ENCODE results near the gene ALDH1A1. TPM values are rescaled to one million over a fixed set of nuclear protein-coding genes. Genes with fewer than 3 reads are reported as not detected.
"Not testable (repeated sequence)": the region's sequence is repeated elsewhere in the genome, so short reads cannot be mapped to it uniquely, and the experiment has no call there.

The ALDH1A1 gene
- total RNA-seq, 1 donor from 2014 or later: not detected

- DNase-seq (ENCODE audit: low spot score): no peak
- peaks cover 2% of the 10 kb centered on the region for H3K36me3 Mint-ChIP-seq
Observed at GRCh38 chr9:72864327-72864726, 88.5 kb downstream of the ALDH1A1 start.

GRCh38 chr9:72863456-72864094 lies 89.3 kb downstream of the ALDH1A1 start:
- H3K27ac Mint-ChIP-seq: no peak overlapping the region
- H3K9ac ChIP-seq: no peak overlapping the region
- H3K79me2 ChIP-seq (ENCODE audit: low read depth): no peaks in the 10 kb centered on the region
- H3K27me3 Mint-ChIP-seq (ENCODE audit: insufficient read depth, low read depth): peaks cover 9% of the 10 kb centered on the region
- H3K4me2 ChIP-seq: no peak overlapping the region
- H3K27me3 ChIP-seq: no peaks in the 10 kb centered on the region
- H3K4me1 ChIP-seq: no peaks in the 10 kb centered on the region
- no peak overlapping the region for H2AFZ ChIP-seq (replicated peaks)
- H3K36me3 ChIP-seq: no peaks in the 10 kb centered on the region
- no peaks in the 10 kb centered on the region for H3F3A ChIP-seq (ENCODE audit: low read depth)
- H3K4me1 Mint-ChIP-seq: no peaks in the 10 kb centered on the region
- TF ChIP-seq EZH2 (IDR thresholded peaks at IDR 0.05): no peak
- no peak for TF ChIP-seq EZH2phosphoT487 (IDR thresholded peaks at IDR 0.05)
- TF ChIP-seq, protein P1, sequence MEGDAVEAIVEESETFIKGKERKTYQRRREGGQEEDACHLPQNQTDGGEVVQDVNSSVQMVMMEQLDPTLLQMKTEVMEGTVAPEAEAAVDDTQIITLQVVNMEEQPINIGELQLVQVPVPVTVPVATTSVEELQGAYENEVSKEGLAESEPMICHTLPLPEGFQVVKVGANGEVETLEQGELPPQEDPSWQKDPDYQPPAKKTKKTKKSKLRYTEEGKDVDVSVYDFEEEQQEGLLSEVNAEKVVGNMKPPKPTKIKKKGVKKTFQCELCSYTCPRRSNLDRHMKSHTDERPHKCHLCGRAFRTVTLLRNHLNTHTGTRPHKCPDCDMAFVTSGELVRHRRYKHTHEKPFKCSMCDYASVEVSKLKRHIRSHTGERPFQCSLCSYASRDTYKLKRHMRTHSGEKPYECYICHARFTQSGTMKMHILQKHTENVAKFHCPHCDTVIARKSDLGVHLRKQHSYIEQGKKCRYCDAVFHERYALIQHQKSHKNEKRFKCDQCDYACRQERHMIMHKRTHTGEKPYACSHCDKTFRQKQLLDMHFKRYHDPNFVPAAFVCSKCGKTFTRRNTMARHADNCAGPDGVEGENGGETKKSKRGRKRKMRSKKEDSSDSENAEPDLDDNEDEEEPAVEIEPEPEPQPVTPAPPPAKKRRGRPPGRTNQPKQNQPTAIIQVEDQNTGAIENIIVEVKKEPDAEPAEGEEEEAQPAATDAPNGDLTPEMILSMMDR (IDR thresholded peaks at IDR 0.05): no peak
- no peaks in the 10 kb centered on the region for H3K9me3 ChIP-seq (ENCODE audit: low read depth)
- H3K9me3 Mint-ChIP-seq: peaks cover 6% of the 10 kb centered on the region
- no peaks in the 10 kb centered on the region for H4K20me1 ChIP-seq (ENCODE audit: low read depth)
- no peak overlapping the region for H3K27ac ChIP-seq
- no peak for DNase-seq (ENCODE audit: low spot score)
- H3K4me3 ChIP-seq: no peak overlapping the region
- no peak overlapping the region for H3K4me3 Mint-ChIP-seq
- peaks cover 2% of the 10 kb centered on the region for H3K36me3 Mint-ChIP-seq

More at GRCh38 chr9:72864327-72864726, 88.5 kb downstream of the ALDH1A1 start:
- H3K27ac ChIP-seq: no peak overlapping the region
- H3K79me2 ChIP-seq (ENCODE audit: low read depth): no peaks in the 10 kb centered on the region
- H4K20me1 ChIP-seq (ENCODE audit: low read depth): no peaks in the 10 kb centered on the region
- H3K27ac Mint-ChIP-seq: no peak overlapping the region
- TF ChIP-seq EZH2 (IDR thresholded peaks at IDR 0.05) (no peak), EZH2phosphoT487 (IDR thresholded peaks at IDR 0.05) (no peak)
- TF ChIP-seq, protein P1 (IDR thresholded peaks at IDR 0.05): no peak
- H3K27me3 Mint-ChIP-seq (ENCODE audit: insufficient read depth, low read depth): peaks cover 9% of the 10 kb centered on the region
- H2AFZ ChIP-seq (replicated peaks): no peak overlapping the region
- H3K4me1 Mint-ChIP-seq: no peaks in the 10 kb centered on the region
- H3K36me3 ChIP-seq: no peaks in the 10 kb centered on the region
- H3K4me3 ChIP-seq: no peak overlapping the region
- no peak overlapping the region for H3K9ac ChIP-seq
- no peaks in the 10 kb centered on the region for H3K27me3 ChIP-seq
- no peaks in the 10 kb centered on the region for H3K9me3 ChIP-seq (ENCODE audit: low read depth)
- H3K4me3 Mint-ChIP-seq: no peak overlapping the region
- H3K9me3 Mint-ChIP-seq: peaks cover 6% of the 10 kb centered on the region
- no peaks in the 10 kb centered on the region for H3K4me1 ChIP-seq
- no peak overlapping the region for H3K4me2 ChIP-seq
- H3F3A ChIP-seq (ENCODE audit: low read depth): no peaks in the 10 kb centered on the region

GRCh38 chr9:72862788-72863187 lies 90.1 kb downstream of the ALDH1A1 start:
- not testable (repeated sequence) for H3K4me1 Mint-ChIP-seq; H3K9me3 ChIP-seq (ENCODE audit: low read depth); H3K4me3 Mint-ChIP-seq; H2AFZ ChIP-seq (replicated peaks); H3K36me3 ChIP-seq; DNase-seq (ENCODE audit: low spot score); H3K79me2 ChIP-seq (ENCODE audit: low read depth); H3K27me3 ChIP-seq; H3F3A ChIP-seq (ENCODE audit: low read depth); H3K9ac ChIP-seq; H4K20me1 ChIP-seq (ENCODE audit: low read depth); H3K27me3 Mint-ChIP-seq (ENCODE audit: insufficient read depth, low read depth); H3K4me1 ChIP-seq; H3K4me2 ChIP-seq; H3K27ac ChIP-seq; H3K9me3 Mint-ChIP-seq; H3K27ac Mint-ChIP-seq; H3K36me3 Mint-ChIP-seq; H3K4me3 ChIP-seq

- Mint-ChIP-seq H3K27me3 (ENCODE audit: insufficient read depth, low read depth) (peaks cover 5% of the 10 kb centered on the region), H3K36me3 (no peaks in the 10 kb centered on the region), H3K9me3 (no peaks in the 10 kb centered on the region), H3K4me3 (no peak overlapping the region), H3K27ac (no peak overlapping the region), H3K4me1 (peaks cover 20% of the 10 kb centered on the region)
- Histone ChIP-seq H3K4me1 (peaks cover 18% of the 10 kb centered on the region), H3K9me3 (ENCODE audit: low read depth) (no peaks in the 10 kb centered on the region), H3K27me3 (no peaks in the 10 kb centered on the region), H3K4me3 (no peak overlapping the region), H3K27ac (no peak overlapping the region), H3F3A (ENCODE audit: low read depth) (peaks cover 7% of the 10 kb centered on the region), H2AFZ (replicated peaks) (peak overlapping the region; percentile 74), H3K36me3 (no peaks in the 10 kb centered on the region), H3K4me2 (no peak overlapping the region), H3K79me2 (ENCODE audit: low read depth) (no peaks in the 10 kb centered on the region), H3K9ac (no peak overlapping the region), H4K20me1 (ENCODE audit: low read depth) (no peaks in the 10 kb centered on the region)
- TF ChIP-seq EZH2phosphoT487 (IDR thresholded peaks at IDR 0.05): no peak
- TF ChIP-seq, protein P1 (IDR thresholded peaks at IDR 0.05): no peak
- TF ChIP-seq EZH2 (IDR thresholded peaks at IDR 0.05): no peak
- DNase-seq (ENCODE audit: low spot score): peak; percentile 39
Observed at GRCh38 chr9:72858089-72858912, 94.6 kb downstream of the ALDH1A1 start.

All from neural progenitor cell (in vitro differentiated cells).